HG02870 (cell line): Measurements from ENCODE around the gene S1PR3.

Source experiments
- ATAC-seq: cut with Tn5 transposase; IDR thresholded peaks from one replicate; pipeline ENCODE4 v1.9.1; 2021; ENCODE audit warnings: mild to moderate bottlenecking, moderate library complexity; ENCODE audit not compliant: unreplicated experiment

Gene S1PR3

GRCh38 chr9:88968799-88969198, 22.5 kb upstream of the S1PR3 start:
- no peak for ATAC-seq

GRCh38 chr9:88969646-88970373, 21.5 kb upstream of the S1PR3 start:
- no peak for ATAC-seq

GRCh38 chr9:88971131-88971960, 19.9 kb upstream of the S1PR3 start:
- ATAC-seq, result no peak

- no peak for ATAC-seq
Measured at GRCh38 chr9:88972401-88972800, 18.9 kb upstream of the S1PR3 start.

GRCh38 chr9:88973281-88974045, 17.8 kb upstream of the S1PR3 start:
- no peak for ATAC-seq

GRCh38 chr9:88974641-88975040, 16.6 kb upstream of the S1PR3 start:
- no peak for ATAC-seq

- ATAC-seq, result no peak
Measured at GRCh38 chr9:88975966-88976889, 15.0 kb upstream of the S1PR3 start.

- ATAC-seq, result no peak
Measured at GRCh38 chr9:88976890-88977257, 14.4 kb upstream of the S1PR3 start.

- no peak for ATAC-seq
Measured at GRCh38 chr9:88978034-88978433, 13.2 kb upstream of the S1PR3 start.

GRCh38 chr9:88979021-88979420, 12.2 kb upstream of the S1PR3 start:
- ATAC-seq, result no peak

- ATAC-seq, result no peak
Measured at GRCh38 chr9:88979791-88980190, 11.5 kb upstream of the S1PR3 start.

GRCh38 chr9:88980740-88981203, 10.5 kb upstream of the S1PR3 start:
- ATAC-seq, result no peak

GRCh38 chr9:88983865-88984542, 7.3 kb upstream of the S1PR3 start:
- ATAC-seq, result no peak

- no peak for ATAC-seq
Measured at GRCh38 chr9:88984543-88984883, 6.8 kb upstream of the S1PR3 start.

- ATAC-seq, result no peak
Measured at GRCh38 chr9:88985616-88986015, 5.7 kb upstream of the S1PR3 start.

- no peak for ATAC-seq
Measured at GRCh38 chr9:88986776-88987175, 4.5 kb upstream of the S1PR3 start.

GRCh38 chr9:88987661-88988060, 3.6 kb upstream of the S1PR3 start:
- no peak for ATAC-seq

- ATAC-seq, result no peak
Measured at GRCh38 chr9:88988796-88989641, 2.2 kb upstream of the S1PR3 start.
